ENCODE measurements around the gene OBSCN. TPM values are rescaled to one million over a fixed set of nuclear protein-coding genes. Genes with fewer than 3 reads are reported as not detected.

OBSCN gene
- total RNA-seq, 1 experiment from 2014 or later = 0.24 TPM

DNA sequence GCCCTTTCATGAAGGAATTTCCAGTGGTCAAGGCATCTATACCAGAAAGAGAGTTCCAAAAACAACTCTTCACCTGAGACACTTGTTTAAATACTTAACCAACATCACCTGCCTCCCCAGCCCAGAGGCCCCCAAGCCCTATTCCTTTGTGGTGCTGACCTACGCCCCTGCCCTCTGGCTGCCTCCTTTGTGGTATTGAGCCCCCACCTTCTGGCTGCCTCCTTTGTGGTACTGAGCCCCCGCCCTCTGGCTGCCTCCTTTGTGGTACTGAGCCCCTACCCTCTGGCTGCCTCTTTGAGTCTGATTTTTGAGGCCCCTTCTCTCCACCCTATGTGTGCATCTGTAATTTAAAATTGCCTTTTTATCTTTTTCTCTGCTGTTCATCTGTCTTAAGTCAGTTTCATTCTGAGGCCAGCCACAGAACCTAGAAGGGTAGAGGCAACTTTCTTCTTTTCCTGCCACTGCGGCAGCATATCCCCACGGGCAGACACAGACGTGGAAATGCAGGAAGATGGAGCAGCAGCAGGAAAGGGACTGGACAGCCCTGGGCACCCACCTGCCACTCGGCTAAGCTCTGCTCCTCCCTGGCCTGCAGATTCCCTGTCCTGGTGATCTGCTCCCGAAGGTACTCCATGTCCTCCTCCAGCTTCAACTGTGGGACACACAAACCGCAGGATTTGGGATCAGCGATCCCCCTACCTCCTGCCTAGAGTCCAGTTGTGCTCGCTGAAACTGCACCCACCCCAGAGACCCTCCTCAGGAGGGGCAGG, 205.6 kb downstream of the OBSCN start:
- no peak for DNase-seq (ENCODE audit: low read depth)

DNA sequence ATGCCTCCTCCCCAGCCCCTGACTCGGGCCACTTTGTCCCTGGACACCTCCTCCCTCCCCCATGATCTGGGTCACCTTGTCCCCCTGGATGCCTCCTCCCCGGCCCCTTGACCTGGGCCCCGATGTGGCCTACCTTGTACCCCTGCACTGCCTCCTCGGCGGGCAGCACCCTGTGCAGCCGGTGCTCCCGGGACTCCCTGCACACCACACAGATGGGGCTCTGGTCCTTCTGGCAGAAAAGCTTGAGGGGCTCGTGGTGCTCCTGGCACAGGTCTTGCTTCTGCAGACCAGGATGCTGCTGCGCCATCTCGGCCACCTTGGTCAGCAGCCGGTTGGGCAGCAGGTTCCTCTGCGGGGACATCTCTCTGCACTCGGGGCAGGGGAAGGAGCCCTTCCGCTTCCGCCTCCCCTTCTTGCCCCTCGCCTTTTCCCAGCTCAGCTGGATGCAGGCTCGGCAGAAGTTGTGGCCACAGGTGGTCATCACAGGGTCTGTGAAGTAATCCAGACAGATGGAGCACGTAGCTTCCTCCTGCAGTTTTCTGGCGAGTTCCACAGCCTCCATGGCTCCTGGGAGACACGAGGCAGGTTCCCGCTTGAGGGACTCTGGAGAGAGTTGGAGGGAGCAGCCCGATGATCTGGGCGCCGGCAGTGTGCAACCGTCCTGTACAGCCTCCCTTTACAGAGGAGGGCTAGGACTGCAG, 206.8 kb downstream of the OBSCN start:
- DNase-seq (ENCODE audit: low read depth) = no peak

DNA sequence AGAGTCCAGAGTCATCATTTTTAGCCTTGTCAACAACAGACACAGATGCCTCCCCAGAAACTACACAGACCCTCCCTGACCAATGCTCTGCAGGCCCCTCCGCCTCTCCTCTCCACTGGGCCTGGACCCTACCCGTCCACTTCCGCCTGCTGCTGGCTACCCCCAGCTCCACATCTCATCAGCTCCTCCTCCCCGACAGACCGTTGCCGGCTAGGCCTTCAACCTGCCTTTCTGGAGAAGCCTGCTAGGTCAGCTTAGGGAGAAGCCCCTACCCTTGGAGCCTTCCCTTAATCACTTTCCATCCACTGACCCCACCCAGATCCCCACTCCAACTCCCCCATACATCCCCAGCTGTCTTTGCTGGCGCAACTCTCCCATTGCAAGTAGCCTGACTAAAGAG, 207.4 kb downstream of the OBSCN start:
- no peak for DNase-seq (ENCODE audit: low read depth)

DNA sequence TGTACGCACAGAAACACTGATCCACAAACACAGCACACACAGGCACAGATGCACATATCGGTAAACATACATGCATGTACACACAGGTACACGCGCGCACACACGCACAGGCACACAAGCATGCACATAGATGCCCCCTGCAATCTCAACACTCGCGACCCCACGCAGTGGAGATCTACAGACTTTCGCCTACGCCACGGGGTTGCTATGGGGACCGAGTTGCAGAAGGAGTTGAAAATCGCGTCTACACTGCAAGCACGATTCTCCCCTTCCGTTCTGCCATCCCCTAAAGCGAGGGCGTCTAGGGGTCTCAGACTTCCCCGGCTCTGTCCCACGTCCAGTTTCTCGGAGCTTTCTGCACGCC, 208.0 kb downstream of the OBSCN start:
- DNase-seq (ENCODE audit: low read depth) = no peak

DNA sequence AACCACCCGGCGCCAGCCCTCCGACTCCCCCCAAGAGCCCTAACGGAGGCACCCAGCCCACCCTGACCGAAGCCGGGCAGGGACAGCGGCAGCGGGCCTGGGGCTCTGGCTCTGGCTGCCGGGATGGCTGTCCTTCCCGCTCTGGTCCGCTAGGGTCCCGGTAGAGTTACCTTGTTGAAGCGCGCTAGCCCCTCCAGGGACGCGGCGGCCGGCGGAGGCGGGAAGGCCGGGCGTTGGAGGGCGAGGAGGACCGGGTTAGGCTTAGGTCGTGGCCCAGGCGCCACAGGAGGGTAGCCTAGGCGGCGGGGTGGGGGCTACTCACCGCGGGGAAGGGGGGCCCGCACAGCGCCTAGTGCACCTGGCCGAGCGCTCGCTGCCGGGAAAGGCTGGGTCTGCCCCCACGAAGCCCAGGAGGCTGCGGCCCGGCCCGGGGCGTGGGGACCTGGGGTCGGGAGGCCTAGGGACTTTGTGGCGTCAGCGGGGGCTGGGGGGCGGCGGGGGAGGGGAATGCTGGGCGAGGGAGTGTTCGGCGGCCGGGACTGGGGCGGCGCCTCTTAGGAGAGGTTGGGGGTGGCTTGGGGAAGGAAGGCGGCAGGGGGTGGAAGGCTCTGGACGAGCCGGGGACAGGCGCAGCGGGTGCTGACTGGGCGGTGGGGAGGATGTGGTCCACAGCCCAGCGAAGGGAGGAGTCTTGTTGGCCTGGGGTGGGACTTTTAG, 208.5 kb downstream of the OBSCN start, which contains the start of gene TRIM17:
Gene TRIM17 (minus strand): TSS at position 645 of the 717 bp plus-strand sequence. CDS start 1,789 bp downstream, outside the sequence.
- DNase-seq (ENCODE audit: low read depth) = no peak

DNA sequence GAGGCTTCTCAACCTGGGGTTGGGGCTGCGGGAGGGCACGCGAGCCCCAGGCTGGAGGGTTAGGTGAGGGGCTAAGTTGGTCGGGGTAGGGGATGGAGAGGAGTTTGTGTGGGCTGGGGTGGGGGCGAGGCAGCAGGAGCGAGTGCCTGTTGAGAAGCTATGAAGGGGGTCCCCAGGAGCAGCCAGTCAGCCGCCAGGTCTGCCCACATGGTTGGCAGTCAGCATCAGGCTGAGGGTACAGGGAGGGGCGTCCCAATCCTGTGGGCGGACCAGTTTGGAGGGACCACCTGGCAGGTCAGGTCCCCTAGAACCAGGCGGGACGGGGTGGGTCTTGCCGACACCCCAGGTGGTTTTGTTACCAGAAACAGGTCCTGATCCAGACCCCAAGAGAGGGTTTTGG, 209.2 kb downstream of the OBSCN start:
- DNase-seq (ENCODE audit: low read depth) = no peak

GRCh38 chr1:228417483-228418203, 209.8 kb downstream of the OBSCN start:
- no peak for DNase-seq (ENCODE audit: low read depth)

GRCh38 chr1:228420968-228421826, 213.4 kb downstream of the OBSCN start:
- DNase-seq (ENCODE audit: low read depth) = peak; percentile 70

GRCh38 chr1:228423404-228424053, 215.7 kb downstream of the OBSCN start:
- no peak for DNase-seq (ENCODE audit: low read depth)

DNA sequence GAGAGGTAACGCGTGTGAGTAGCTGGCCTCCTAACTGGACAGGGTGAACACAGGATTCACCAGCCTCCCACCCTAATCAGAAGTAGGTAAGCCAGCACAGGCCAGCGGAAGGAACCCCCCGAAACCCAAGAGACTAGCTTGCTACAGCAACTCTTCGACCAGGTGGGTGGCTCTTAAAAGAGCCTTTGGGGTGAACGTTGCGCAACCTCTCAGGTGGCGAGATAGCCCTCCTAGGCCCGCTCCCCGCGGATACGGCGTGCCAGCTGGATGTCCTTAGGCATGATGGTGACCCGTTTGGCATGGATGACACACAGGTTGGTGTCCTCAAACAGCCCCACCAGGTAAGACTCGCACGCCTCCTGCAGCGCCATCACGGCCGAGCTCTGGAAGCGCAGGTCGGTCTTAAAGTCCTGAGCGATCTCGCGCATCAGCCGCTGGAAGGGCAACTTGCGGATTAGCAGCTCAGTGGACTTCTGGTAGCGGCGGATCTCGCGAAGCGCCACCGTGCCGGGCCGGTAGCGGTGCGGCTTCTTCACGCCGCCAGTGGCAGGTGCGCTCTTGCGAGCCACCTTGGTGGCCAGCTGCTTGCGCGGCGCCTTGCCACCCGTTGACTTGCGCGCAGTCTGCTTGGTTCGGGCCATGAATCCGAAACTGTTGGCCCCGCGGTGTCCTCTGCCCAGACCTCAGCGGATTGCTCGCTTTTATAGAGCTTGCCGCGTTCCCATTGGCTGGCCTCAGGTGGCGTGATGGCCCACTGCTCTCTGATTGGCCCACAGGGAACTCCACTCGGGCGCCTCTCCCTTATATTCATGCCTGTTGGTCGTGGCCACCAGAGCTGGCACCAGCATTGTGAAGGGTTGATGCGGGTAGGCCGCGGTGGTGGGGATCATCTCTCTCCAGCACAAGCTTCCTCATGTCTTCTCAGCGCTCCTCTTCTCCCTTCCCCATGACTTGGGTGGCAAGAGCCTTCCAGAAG, 217.1 kb downstream of the OBSCN start:
- no peak for DNase-seq (ENCODE audit: low read depth)

- no peak for DNase-seq (ENCODE audit: low read depth)
These were observed 218.8 kb downstream of the OBSCN start for GRCh38 chr1:228426518-228427175.

DNA sequence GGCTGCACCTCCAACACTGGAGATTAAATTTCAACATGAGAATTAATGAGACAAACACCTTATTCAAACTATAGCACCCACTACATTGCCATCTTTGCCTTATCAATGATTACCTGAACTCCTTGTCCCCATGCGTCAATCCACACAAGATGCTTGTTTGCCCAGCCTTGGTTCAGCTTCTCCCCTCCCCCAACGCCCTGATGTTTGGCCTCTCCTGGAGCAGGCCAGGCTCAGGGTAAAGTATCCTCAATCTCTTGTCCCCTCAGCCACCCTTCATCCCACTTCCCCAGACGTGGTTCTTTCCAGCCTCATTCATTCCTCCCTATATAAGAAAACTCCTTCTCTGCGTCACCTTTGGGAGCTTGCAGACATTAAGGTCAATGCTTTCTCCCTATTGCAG, 220.6 kb downstream of the OBSCN start:
- DNase-seq (ENCODE audit: low read depth) = no peak

Other genes with a start within 250 kb of the OBSCN start
- gene WNT3A, start 201.0 kb upstream of the OBSCN start, total RNA-seq (2014; rRNA removed; shearing (Covaris generic)) = not detected in 2 replicates
- gene ARF1, start 125.3 kb upstream of the OBSCN start, total RNA-seq (2014; rRNA removed; shearing (Covaris generic)) = 163 and 218 TPM in 2 replicates
- 7.8 and 8.6 TPM in 2 replicates for gene C1orf35, start 104.7 kb upstream of the OBSCN start, total RNA-seq (2014; rRNA removed; shearing (Covaris generic))
- gene MRPL55, start 98.7 kb upstream of the OBSCN start, total RNA-seq (2014; rRNA removed; shearing (Covaris generic)) = 63.2 and 83.0 TPM in 2 replicates
- gene GUK1, start 67.8 kb upstream of the OBSCN start, total RNA-seq (2014; rRNA removed; shearing (Covaris generic)) = 294 and 365 TPM in 2 replicates
- 0.39 and 0.48 TPM in 2 replicates for gene GJC2, start 58.1 kb upstream of the OBSCN start, total RNA-seq (2014; rRNA removed; shearing (Covaris generic))
- gene IBA57, start 42.2 kb upstream of the OBSCN start, total RNA-seq (2014; rRNA removed; shearing (Covaris generic)) = 0.60 and 1.1 TPM in 2 replicates
- 9.3 and 11.6 TPM in 2 replicates for gene TRIM11, start 198.8 kb downstream of the OBSCN start, total RNA-seq (2014; rRNA removed; shearing (Covaris generic))
- not detected in 2 replicates for gene TRIM17, start 208.8 kb downstream of the OBSCN start, total RNA-seq (2014; rRNA removed; shearing (Covaris generic))